Myocyte (in vitro differentiated cells): ENCODE measurements around the gene TMC3. TPM values are rescaled to one million over a fixed set of nuclear protein-coding genes. Genes with fewer than 3 reads are reported as not detected.
"Not testable (repeated sequence)": the region's sequence is repeated elsewhere in the genome, so short reads cannot be mapped to it uniquely, and the experiment has no call there.

ENCODE experiments used
- DNase-seq: peaks from one replicate; pipeline ENCODE4 v3.0.0-alpha.2; 2012; ENCODE audit warnings: low read depth
- total RNA-seq: library from RNA; depleted of rRNA; stranded (reverse); fragments of >200 nt; gene quantifications from 2 replicates; pipeline ENCODE4 v1.2.3, GENCODE V29; 2014

The TMC3 gene
- total RNA-seq, 1 donor from 2014 or later: not detected

GRCh38 chr15:81384891-81385720 lies 11.1 kb upstream of the TMC3 start:
- no peak for DNase-seq

GRCh38 chr15:81381720-81382119 lies 7.7 kb upstream of the TMC3 start:
- no peak for DNase-seq

- DNase-seq: no peak
These were observed 6.7 kb upstream of the TMC3 start for GRCh38 chr15:81380668-81381067.

GRCh38 chr15:81380203-81380602 lies 6.2 kb upstream of the TMC3 start:
- DNase-seq: no peak

GRCh38 chr15:81379269-81379668 lies 5.3 kb upstream of the TMC3 start:
- no peak for DNase-seq

GRCh38 chr15:81378443-81378842 lies 4.4 kb upstream of the TMC3 start:
- DNase-seq: no peak

- DNase-seq: no peak
These were observed 3.9 kb upstream of the TMC3 start for GRCh38 chr15:81377871-81378270.

GRCh38 chr15:81376231-81376630 lies 2.2 kb upstream of the TMC3 start:
- DNase-seq: no peak

- DNase-seq: no peak
These were observed 1.4 kb upstream of the TMC3 start for GRCh38 chr15:81375461-81375860.

- DNase-seq: no peak
These were observed 837 bp downstream of the TMC3 start for GRCh38 chr15:81373176-81373575.

- DNase-seq: no peak
These were observed 1.4 kb downstream of the TMC3 start for GRCh38 chr15:81372575-81372974.

- no peak for DNase-seq
These were observed 10.1 kb downstream of the TMC3 start for GRCh38 chr15:81363718-81364500.

GRCh38 chr15:81363276-81363675 lies 10.7 kb downstream of the TMC3 start:
- DNase-seq: no peak

GRCh38 chr15:81362790-81363189 lies 11.2 kb downstream of the TMC3 start:
- DNase-seq: no peak

- DNase-seq: no peak
These were observed 12.1 kb downstream of the TMC3 start for GRCh38 chr15:81361891-81362290.

- DNase-seq: no peak
These were observed 13.5 kb downstream of the TMC3 start for GRCh38 chr15:81360491-81360890.

GRCh38 chr15:81358248-81358647 lies 15.8 kb downstream of the TMC3 start:
- no peak for DNase-seq

GRCh38 chr15:81357180-81357686 lies 16.8 kb downstream of the TMC3 start:
- DNase-seq: no peak

GRCh38 chr15:81356252-81356651 lies 17.8 kb downstream of the TMC3 start:
- DNase-seq: no peak

GRCh38 chr15:81351651-81352050 lies 22.4 kb downstream of the TMC3 start:
- DNase-seq: no peak

GRCh38 chr15:81349271-81349670 lies 24.7 kb downstream of the TMC3 start:
- no peak for DNase-seq

GRCh38 chr15:81348691-81349090 lies 25.3 kb downstream of the TMC3 start:
- not testable (repeated sequence) for DNase-seq
